GM12878 (cell line): Measurements from ENCODE around the gene QSOX1. TPM values are rescaled to one million over a fixed set of nuclear protein-coding genes. Genes with fewer than 3 reads are reported as not detected.

Experiments used
- ATAC-seq: fragments of 200-7000 bp; cut with Tn5 transposase; 3 replicates; pipeline ENCODE4 v1.9.1; 2020; ENCODE audit warnings: mild to moderate bottlenecking, moderate library complexity
- BruUV-seq: library from RNA; stranded (reverse); fragments of 400-500 nt; replicated peaks from 2 replicates; lab custom pipeline; 2021; lab: Mats Ljungman, UMichigan
- CTCF ChIA-PET: fragments of 300-600 bp; sonication (Branson Sonifier 250); formaldehyde crosslinking; extraction: SDS; loops from one replicate; lab custom pipeline; 2021; ENCODE audit warnings: inconsistent platforms; lab: Yijun Ruan, JAX
- POLR2A ChIA-PET: fragments of 350-600 bp; formaldehyde crosslinking; extraction: SDS; loops from one replicate; lab custom pipeline; 2021; ENCODE audit warnings: inconsistent platforms; lab: Charles Lee
- RAD21 ChIA-PET: fragments of 300-600 bp; sonication (Branson Sonifier 250); formaldehyde crosslinking; loops from one replicate; lab custom pipeline; 2023; ENCODE audit warnings: antibody characterized with exemption; ENCODE audit not compliant: unreplicated experiment; lab: Charles Lee
- SMC1A ChIA-PET: fragments of 300-600 bp; sonication (Branson Sonifier 250); formaldehyde crosslinking; loops from one replicate; lab custom pipeline; 2023; ENCODE audit not compliant: unreplicated experiment, uncharacterized antibody; lab: Charles Lee
- DNase-seq: peaks from one replicate; pipeline ENCODE4 v3.0.0-alpha.2; 2011; ENCODE audit warnings: low read depth, low spot score
- FAIRE-seq: peaks from 3 replicates; lab custom pipeline; 2011; peaks lifted over from hg19 to GRCh38; lab: Jason Lieb, UNC
- H2AFZ ChIP-seq: 2 replicates; pipeline ENCODE4 v1.6.0; 2011; ENCODE audit warnings: low read depth, low read length, control low read depth; ENCODE audit not compliant: control insufficient read depth
- H3K27ac ChIP-seq: 2 replicates; pipeline ENCODE4 v1.5.1; 2011; ENCODE audit warnings: control low read depth; ENCODE audit not compliant: control insufficient read depth, insufficient read depth
- H3K27me3 ChIP-seq, 2 experiments: replicated peaks in 1 of 2; 2 replicates each; pipeline versions ENCODE4 v1.6.0 to v1.6.1; 2011; ENCODE audit warnings: low read length in 1 of 2; ENCODE audit not compliant: control insufficient read depth in 2 of 2, insufficient read depth in 2 of 2
- H3K36me3 ChIP-seq, 2 experiments: 2 replicates each; pipeline ENCODE4 v1.5.1; 2011; ENCODE audit warnings: low read length in 1 of 2; ENCODE audit not compliant: control insufficient read depth in 2 of 2, insufficient read depth in 2 of 2
- H3K4me1 ChIP-seq: 2 replicates; pipeline ENCODE4 v1.6.1; 2011; ENCODE audit warnings: mild to moderate bottlenecking, low read length, moderate library complexity, mixed read lengths; ENCODE audit not compliant: control insufficient read depth, insufficient read depth
- H3K4me2 ChIP-seq: 2 replicates; pipeline ENCODE4 v1.6.0; 2011; ENCODE audit warnings: control low read depth; ENCODE audit not compliant: control insufficient read depth, insufficient read depth
- H3K4me3 ChIP-seq: fragments of 200-600 bp; sonication (generic); 2 replicates; pipeline ENCODE4 v1.5.1; 2016
- H3K79me2 ChIP-seq: 2 replicates; pipeline ENCODE4 v1.6.0; 2011; ENCODE audit warnings: low read length; ENCODE audit not compliant: control insufficient read depth, insufficient read depth
- H3K9ac ChIP-seq: 2 replicates; pipeline ENCODE4 v1.8.0; 2011; ENCODE audit warnings: low read length, control low read depth, mixed read lengths; ENCODE audit not compliant: control insufficient read depth, insufficient read depth
- H3K9me3 ChIP-seq: replicated peaks from 3 replicates; pipeline ENCODE4 v1.5.1; 2011; ENCODE audit warnings: mild to moderate bottlenecking, low read length; ENCODE audit not compliant: control insufficient read depth, insufficient read depth
- H4K20me1 ChIP-seq: 2 replicates; pipeline ENCODE4 v1.6.0; 2011; ENCODE audit not compliant: control insufficient read depth, insufficient read depth
- GABPA ChIP-seq: IDR thresholded peaks from 2 replicates; pipeline ENCODE4 v1.6.1; 2014; ENCODE audit warnings: antibody characterized with exemption, low read depth, mild to moderate bottlenecking, inconsistent platforms
- IRF4 ChIP-seq: IDR thresholded peaks from 2 replicates; pipeline ENCODE4 v1.6.1; 2011; ENCODE audit warnings: low read depth, low read length
- NFIC ChIP-seq: IDR thresholded peaks from 2 replicates; pipeline ENCODE4 v1.6.1; 2012; ENCODE audit warnings: low read depth, mild to moderate bottlenecking, inconsistent platforms, low read length, moderate library complexity
- NR2F1 ChIP-seq: fragments of 450-650 bp; conservative IDR thresholded peaks from 2 replicates; pipeline ENCODE4 v1.6.1; 2017; ENCODE audit warnings: mild to moderate bottlenecking
- PML ChIP-seq: IDR thresholded peaks from 2 replicates; pipeline ENCODE4 v1.6.1; 2012; ENCODE audit warnings: low read length, inconsistent platforms
- TBL1XR1 ChIP-seq: IDR thresholded peaks from 2 replicates; pipeline ENCODE4 v1.6.1; 2012; ENCODE audit warnings: low read depth, low read length, improper control_type of control experiment
- WGBS: methylation state at CpG from one replicate; pipeline ENCODE4 v1.1.6; 2016; ENCODE audit warnings: low lambda C conversion rate; ENCODE audit not compliant: insufficient replicate concordance, insufficient coverage; ENCODE audit errors: missing lambda C conversion rate; 5-methylcytosine and 5-hydroxymethylcytosine counted together
- in situ Hi-C: fragments of 300-500 bp; cut with MboI; formaldehyde crosslinking; loops from 9 replicates; pipeline ENCODE4 v1.14.3; 2018; ENCODE audit warnings: mixed read lengths
- intact Hi-C: fragments of 100-400 bp; cut with micrococcal nuclease; formaldehyde crosslinking; loops from one replicate; pipeline ENCODE4 v1.14.2; 2022; ENCODE audit not compliant: unreplicated experiment
- polyA plus RNA-seq, 11 experiments: library from polyadenylated mRNA; depleted of rRNA in 4 of 11; unstranded in 6 of 11; stranded (reverse) in 5 of 11; fragments of >200 nt; fragmentation: Nextera tagmentation in 4 of 11; fragmentation: Illumina TruSeq in 1 of 11; extraction: Ambion mirVana in 4 of 11; extraction: Trizol in 1 of 11; gene quantifications; 1 replicate in 1 of 11; 2 replicates in 10 of 11; pipeline versions ENCODE4 v1.2.1 to v1.2.3, GENCODE V29; 2011 to 2016; ENCODE audit warnings: inconsistent platforms in 2 of 11, missing spikeins in 2 of 11, low read depth in 1 of 11
- total RNA-seq, 4 experiments: library from RNA; depleted of rRNA in 3 of 4; stranded (reverse); fragments of >200 nt in 3 of 4; fragmentation: Illumina TruSeq in 1 of 4; extraction: Trizol in 1 of 4; gene quantifications; 2 replicates each; pipeline versions ENCODE4 v1.2.1 to v1.2.3, GENCODE V29; 2013 to 2021

Gene QSOX1
- total and polyA plus RNA-seq, 10 of the 15 experiments (the other 5 are each of a cell fraction or from before 2014, with no cell fraction given): 1.8 to 31.3 (median 11.2) TPM

DNA sequence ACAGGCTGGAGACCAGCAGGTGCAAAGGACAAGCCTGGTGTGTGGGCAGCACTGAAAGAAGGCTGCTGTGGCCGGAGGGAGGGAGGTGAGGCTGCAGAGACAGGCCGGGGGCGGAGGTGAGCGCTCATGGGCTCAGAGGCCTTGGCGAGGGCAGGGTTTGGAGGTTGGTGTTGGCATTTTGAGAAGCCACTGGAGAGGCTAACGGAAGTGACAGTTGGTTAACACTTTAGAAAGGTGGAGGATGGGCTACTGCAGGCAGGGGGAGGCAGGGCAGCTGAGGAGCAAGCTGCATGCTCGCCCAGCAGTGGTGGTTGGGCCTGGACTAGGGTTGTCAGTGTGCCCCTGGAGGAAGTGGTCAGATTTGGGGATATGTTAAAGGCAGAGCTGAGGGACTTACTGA is 37.5 kb downstream of the QSOX1 start:
- H3K4me1 ChIP-seq: no peaks in the 10 kb centered on the region
- H3K36me3 ChIP-seq: peaks cover 0 to 10% of the 10 kb centered on the region in 2 experiments; a peak in 3 of 4 replicates
- ATAC-seq (peak; percentile 24), DNase-seq (no peak), FAIRE-seq (no peak)
- H3K27ac ChIP-seq: no peak overlapping the region
- no peaks in the 10 kb centered on the region for H4K20me1 ChIP-seq
- H3K27me3 ChIP-seq: no peaks in the 10 kb centered on the region
- H2AFZ ChIP-seq: no peak overlapping the region
- H3K9me3 ChIP-seq: no peaks in the 10 kb centered on the region
- BruUV-seq: no TSS peak
- CTCF ChIA-PET: no interaction called here
- in situ Hi-C loops: no loop called here
- no peak overlapping the region for H3K9ac ChIP-seq
- 79% methylated on average over 7 of the region's 7 CpGs for WGBS
- POLR2A ChIA-PET: no interaction called here
- TF ChIP-seq IRF4 (no peak), NR2F1 (0 out of 2 replicates have a peak, but pooled peaks have one; percentile 27)
- H3K79me2 ChIP-seq: no peaks in the 10 kb centered on the region
- SMC1A ChIA-PET: interaction anchor here (0.5 kb wide), 1 partner anchor 15 kb away, joined by 3 read pairs; no protein-coding TSS in a partner anchor
- no peak overlapping the region for H3K4me2 ChIP-seq
- H3K4me3 ChIP-seq: no peak overlapping the region
- RAD21 ChIA-PET: no interaction called here
- intact Hi-C loops: no loop called here

GRCh38 chr1:180193141-180194047 is 38.7 kb downstream of the QSOX1 start:
- H3K9ac ChIP-seq: no peak overlapping the region
- WGBS: 77% methylated on average over 17 of the region's 18 CpGs
- no peak overlapping the region for H3K27ac ChIP-seq
- H3K79me2 ChIP-seq: no peaks in the 10 kb centered on the region
- ChIA-PET SMC1A (no interaction called here), CTCF (no interaction called here), RAD21 (no interaction called here), POLR2A (no interaction called here)
- DNase-seq: no peak
- no peak for ATAC-seq
- in situ Hi-C loops (no loop called here), intact Hi-C loops (no loop called here)
- no peak overlapping the region for H2AFZ ChIP-seq
- no peak overlapping the region for H3K4me3 ChIP-seq
- TF ChIP-seq TBL1XR1 (no peak), NFIC (no peak), PML (no peak), GABPA (no peak)
- no peaks in the 10 kb centered on the region for H3K9me3 ChIP-seq
- H3K4me2 ChIP-seq: no peak overlapping the region
- no TSS peak for BruUV-seq
- H3K27me3 ChIP-seq: no peaks in the 10 kb centered on the region
- H3K4me1 ChIP-seq: no peaks in the 10 kb centered on the region
- H3K36me3 ChIP-seq: peaks cover 0 to 12% of the 10 kb centered on the region in 2 experiments; a peak in 3 of 4 replicates
- no peaks in the 10 kb centered on the region for H4K20me1 ChIP-seq
- no peak for FAIRE-seq
